ENCODE data around the gene WWP2. TPM values are rescaled to one million over a fixed set of nuclear protein-coding genes. Genes with fewer than 3 reads are reported as not detected.

WWP2 gene
- total RNA-seq, 4 donors from 2014 or later = 26.9 to 50.9 (median 43.9) TPM

GRCh38 chr16:69721441-69721957, 40.6 kb upstream of the WWP2 start:
- no peak overlapping the region for H3K4me3 ChIP-seq (ENCODE audit: low read depth, poor library complexity, severe bottlenecking)
- WGBS, 2 donors = 92 to 93% methylated on average over 6 of the region's 6 CpGs
- TF ChIP-seq CTCF (IDR thresholded peaks at IDR 0.05) (no peak), POLR2A (IDR thresholded peaks at IDR 0.05) (no peak)
- DNase-seq (ENCODE audit: low spot score in 2 of 2) = peak in 1 of 2 donors; percentile 71
- intact Hi-C loops (cut with DNase I; ENCODE audit: low total_unique reads) = no loop called here

DNA sequence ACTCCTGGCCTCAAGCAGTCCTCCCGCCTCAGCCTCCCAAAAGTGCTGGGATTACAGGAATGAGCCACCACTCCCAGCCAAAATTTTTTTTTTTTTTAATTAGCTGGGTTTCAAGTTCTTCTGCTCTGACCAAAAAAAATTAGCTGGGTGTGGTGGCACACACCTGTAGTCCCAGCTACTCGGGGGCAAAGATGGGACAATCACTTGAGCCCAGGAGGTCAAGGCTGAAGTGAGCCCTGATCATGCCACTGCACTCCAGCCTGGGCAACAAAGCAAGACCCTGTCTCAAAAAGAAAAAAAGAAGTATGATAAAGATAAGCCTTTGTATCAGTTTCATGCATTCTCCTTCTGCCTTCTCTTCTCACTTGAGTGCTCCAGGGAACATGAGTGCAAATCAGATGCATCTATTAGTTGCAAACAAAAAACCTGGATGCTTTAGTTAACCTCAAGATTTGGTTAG, 37.7 kb upstream of the WWP2 start:
- TF ChIP-seq CTCF (IDR thresholded peaks at IDR 0.05) (no peak), POLR2A (IDR thresholded peaks at IDR 0.05) (no peak)
- DNase-seq (ENCODE audit: low spot score in 2 of 2) = peak in 1 of 2 donors; percentile 61
- intact Hi-C loops (cut with DNase I; ENCODE audit: low total_unique reads) = no loop called here
- WGBS, 2 donors = 76 to 85% methylated on average over 2 of the region's 2 CpGs
- no peak overlapping the region for H3K4me3 ChIP-seq (ENCODE audit: low read depth, poor library complexity, severe bottlenecking)

GRCh38 chr16:69724981-69725479, 37.1 kb upstream of the WWP2 start:
- DNase-seq (ENCODE audit: low spot score in 2 of 2) = peak in 1 of 2 donors; percentile 52
- intact Hi-C loops (cut with DNase I; ENCODE audit: low total_unique reads) = no loop called here
- H3K4me3 ChIP-seq (ENCODE audit: low read depth, poor library complexity, severe bottlenecking) = no peak overlapping the region
- WGBS, 2 donors = 43 to 46% methylated on average over 6 of the region's 6 CpGs
- TF ChIP-seq CTCF (IDR thresholded peaks at IDR 0.05) (no peak), POLR2A (IDR thresholded peaks at IDR 0.05) (no peak)

DNA sequence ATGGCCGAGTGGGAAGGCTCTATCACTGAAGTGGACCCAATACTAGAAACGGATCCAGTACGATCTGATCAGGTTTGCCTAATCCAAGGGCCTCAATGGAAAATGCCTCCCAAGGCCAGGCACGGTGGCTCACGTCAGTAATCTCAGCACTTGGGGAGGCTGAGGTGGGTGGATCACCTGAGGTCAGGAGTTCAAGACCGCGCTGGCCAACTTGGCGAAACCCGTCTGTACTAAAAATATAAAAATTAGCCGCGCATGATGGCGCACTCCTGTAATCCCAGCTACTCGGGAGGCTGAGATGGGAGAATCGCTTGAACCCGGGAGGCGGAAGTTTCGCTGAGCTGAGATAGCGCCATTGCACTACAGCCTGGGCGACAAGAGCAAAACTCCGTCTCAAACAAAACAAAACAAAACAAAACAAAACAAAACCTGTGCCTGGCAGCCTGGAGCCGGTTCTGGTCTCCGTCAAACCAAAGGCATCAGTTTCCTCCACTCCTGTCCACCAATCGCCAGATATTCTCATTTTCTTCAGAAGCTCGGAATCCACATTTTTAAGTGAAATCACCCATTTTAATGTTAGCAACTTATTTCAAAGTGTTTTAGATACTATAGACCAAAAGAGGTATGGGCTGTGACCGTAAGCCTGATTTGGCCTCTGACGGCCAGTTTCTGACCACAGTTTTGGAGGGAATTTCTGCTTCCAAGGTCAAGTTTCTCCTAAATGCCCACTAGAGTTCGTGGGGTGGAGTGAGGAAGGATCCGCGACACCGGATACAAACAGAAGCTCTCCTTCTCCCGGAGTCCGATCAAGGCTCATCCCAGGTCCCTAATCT, 36.4 kb upstream of the WWP2 start:
- H3K4me3 ChIP-seq (ENCODE audit: low read depth, poor library complexity, severe bottlenecking) = peak overlapping the region; percentile 34
- WGBS, 2 donors = 73 to 75% methylated on average over 32 of the region's 32 CpGs
- DNase-seq (ENCODE audit: low spot score in 2 of 2) = peak in 1 of 2 donors; percentile 83
- TF ChIP-seq POLR2A (IDR thresholded peaks at IDR 0.05) = no peak
- no peak for TF ChIP-seq CTCF (IDR thresholded peaks at IDR 0.05)
- intact Hi-C loops (cut with DNase I; ENCODE audit: low total_unique reads) = no loop called here

DNA sequence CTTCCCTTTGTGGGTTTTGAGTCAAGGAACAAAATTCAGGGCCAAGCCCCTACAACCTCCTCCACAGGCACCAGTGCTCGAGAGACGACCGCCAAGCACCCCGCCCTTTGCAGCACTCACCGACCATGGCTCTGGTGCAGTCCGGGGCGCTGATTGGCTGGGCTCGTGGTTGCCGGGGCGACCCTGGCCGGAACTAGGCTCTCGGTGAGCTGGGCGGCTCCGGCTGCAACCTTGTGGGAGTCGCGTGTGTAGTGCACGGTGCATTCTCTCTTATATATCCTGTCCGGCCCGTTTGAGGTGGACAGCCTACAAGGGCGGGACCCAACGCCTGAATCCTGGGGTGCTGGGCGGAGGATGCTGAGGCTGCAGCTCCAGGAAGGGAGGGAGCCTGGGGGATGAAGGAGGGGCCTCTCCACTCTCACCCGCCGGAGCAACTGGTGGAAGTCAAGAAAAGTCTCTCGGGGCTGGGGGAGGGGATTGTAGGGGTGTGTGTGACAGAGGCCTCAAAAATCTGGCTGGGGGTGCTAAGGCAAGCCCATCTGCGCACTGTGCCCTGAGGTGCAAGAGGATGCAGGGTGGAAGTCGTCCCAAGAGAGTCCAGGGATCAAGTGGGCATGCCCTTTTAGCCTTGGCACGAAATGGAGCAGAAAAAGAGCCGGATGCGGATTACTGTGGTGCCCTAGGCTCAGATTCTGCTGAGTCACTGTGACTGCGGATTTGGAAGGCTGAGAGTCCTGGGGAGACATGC, 35.6 kb upstream of the WWP2 start, which contains the start of gene NQO1:
Gene NQO1 (minus strand): TSS at position 248 of the 748 bp plus-strand sequence. CDS start 121 bp downstream, at position 127.
- DNase-seq (ENCODE audit: low spot score in 2 of 2) = peak; percentile 83 to 98
- intact Hi-C loops (cut with DNase I; ENCODE audit: low total_unique reads) = no loop called here
- WGBS, 2 donors = 1 to 2% methylated on average over 28 to 31 of the region's 31 CpGs
- no peak for TF ChIP-seq CTCF (IDR thresholded peaks at IDR 0.05)
- no peak for TF ChIP-seq POLR2A (IDR thresholded peaks at IDR 0.05)
- peak within 1 kb of the TSS; percentile 34 for H3K4me3 ChIP-seq (ENCODE audit: low read depth, poor library complexity, severe bottlenecking)
